HG02610 (cell line): ENCODE data around the gene CHST11.
A peak's percentile ranks its signal among the peaks of the same experiment; 100 is the strongest.

Source experiments
- ATAC-seq: cut with Tn5 transposase; IDR thresholded peaks from one replicate; pipeline ENCODE4 v1.9.1; 2021; ENCODE audit warnings: mild to moderate bottlenecking, moderate library complexity; ENCODE audit not compliant: unreplicated experiment

The CHST11 gene

DNA sequence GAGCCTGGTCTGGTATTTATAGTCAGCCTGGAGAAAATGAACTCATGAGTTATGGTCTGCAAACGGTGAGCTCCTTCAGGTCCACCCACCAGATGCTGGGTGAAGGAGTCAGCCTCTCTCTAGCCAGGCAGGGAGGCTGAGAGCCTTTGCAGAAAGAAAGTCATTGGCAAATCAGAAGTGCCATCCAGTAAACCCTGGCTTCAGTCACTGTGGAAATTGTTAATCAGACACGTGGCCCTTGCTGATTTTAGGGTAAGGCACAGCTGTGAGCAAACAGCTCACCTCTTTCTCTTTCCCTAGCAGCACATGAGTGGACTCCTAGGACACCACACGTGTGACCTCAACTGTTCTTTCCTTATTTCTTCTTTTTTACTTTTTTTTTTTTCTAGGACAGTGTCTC, 44.9 kb downstream of the CHST11 start:
- ATAC-seq: no peak

DNA sequence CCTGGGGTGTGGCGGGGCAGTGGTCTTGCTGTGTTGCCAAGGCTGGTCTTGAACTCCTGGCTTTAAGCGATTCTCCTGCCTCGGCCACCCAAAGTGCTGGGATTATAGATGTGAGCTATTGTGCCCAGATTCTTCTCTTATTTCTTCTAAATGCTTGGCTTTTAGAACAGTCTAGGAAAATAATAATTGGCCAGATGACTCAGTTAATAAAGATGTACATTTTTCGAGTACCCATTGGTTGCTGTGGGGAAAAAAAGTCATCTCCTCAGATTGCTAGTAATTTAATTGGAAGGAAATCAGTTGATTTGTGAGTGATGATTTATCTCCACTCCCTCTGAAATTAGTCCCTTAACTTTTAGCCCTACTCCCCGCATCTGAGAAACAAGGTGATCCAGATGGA, 45.5 kb downstream of the CHST11 start:
- ATAC-seq: no peak

DNA sequence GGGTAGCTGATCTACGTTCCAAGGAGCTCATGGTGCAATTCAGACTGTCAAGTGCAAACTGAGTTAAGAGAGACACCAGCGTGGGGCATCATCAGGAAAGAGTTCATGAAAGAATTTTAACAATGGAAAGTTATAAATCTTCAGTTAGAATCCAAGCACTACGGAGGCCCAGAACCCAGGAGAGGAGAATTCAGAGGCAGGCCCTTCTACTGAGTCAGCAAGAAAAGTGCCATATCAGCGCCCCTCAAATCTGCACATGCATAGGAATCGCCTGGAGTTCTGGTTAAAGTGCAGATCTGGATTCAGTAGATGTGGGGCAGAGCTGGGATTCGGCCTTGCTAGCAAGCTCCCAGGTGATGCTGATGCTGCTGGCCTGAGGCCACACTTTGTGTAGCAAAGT, 45.9 kb downstream of the CHST11 start:
- no peak for ATAC-seq

DNA sequence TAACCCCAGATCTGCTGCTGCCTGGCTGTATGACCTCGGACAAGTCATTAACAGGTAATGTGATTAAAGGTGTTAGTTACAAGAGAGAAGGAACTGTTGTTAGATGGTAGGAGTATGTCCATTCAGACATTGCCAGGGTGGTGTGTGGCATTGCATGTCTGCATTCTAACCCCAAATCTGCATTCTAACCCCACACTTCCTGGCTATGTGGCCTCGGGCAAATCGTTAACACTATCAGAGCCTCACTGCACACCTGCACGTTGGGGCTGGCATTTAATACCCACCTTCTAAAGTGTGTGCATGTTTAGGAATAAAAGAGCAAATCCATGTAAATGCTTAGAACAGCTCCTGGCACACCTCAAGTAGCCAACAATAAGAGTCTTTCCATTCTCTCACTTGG, 46.4 kb downstream of the CHST11 start:
- no peak for ATAC-seq

DNA sequence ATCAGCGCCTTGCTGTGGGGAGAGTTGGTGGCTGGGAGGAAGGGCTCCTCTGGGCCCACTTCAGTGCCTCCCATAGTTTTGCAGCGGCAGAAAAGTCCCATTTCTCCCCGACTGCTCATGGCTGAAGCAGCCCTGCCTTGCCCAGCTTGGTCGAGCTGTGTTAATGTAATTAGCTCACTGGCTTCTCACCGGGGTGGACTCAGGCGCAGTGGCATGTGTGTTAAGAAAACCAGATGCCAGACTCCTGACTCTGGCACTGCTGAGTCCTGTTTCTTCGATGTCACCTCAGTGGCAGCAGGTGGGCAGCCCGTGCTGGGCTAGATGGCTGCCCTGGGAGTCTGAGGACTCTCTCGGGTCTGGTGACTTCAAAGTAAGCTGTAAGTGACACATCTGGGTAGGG, 47.4 kb downstream of the CHST11 start:
- ATAC-seq: no peak

DNA sequence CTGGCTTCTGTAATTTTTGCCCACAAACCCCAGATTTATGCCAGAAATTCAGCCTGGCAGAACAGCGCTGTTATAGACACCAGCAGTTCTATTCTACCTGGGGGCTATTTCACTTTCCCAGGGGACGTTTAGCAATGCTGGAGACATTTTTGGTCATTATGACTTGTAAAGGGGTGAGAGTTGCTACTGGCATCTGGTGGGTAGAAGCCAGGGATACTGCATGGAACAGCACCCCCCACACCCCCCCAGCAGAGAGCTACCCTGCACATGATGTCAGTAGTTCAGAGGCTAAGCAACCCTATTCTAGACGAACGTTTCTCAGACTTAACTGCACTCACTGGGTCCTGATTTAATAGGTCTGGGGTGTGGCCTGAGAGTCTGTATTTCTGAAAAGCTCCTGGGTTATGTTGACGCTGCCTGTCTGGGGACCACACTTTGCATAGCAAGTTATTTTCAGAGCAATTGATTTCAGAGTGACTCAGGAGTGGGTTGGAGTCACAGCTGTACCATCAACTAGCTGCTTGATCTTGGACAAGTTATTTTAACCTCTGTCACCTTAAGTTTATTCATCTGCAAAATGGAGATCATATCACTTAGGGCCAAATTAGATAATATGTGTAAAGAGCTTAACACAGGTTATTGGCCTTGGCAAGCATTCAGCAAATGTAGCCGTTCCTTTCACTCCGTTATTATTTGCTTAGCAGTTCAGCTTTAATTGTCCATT, 48.5 kb downstream of the CHST11 start:
- peak; percentile 91 for ATAC-seq

DNA sequence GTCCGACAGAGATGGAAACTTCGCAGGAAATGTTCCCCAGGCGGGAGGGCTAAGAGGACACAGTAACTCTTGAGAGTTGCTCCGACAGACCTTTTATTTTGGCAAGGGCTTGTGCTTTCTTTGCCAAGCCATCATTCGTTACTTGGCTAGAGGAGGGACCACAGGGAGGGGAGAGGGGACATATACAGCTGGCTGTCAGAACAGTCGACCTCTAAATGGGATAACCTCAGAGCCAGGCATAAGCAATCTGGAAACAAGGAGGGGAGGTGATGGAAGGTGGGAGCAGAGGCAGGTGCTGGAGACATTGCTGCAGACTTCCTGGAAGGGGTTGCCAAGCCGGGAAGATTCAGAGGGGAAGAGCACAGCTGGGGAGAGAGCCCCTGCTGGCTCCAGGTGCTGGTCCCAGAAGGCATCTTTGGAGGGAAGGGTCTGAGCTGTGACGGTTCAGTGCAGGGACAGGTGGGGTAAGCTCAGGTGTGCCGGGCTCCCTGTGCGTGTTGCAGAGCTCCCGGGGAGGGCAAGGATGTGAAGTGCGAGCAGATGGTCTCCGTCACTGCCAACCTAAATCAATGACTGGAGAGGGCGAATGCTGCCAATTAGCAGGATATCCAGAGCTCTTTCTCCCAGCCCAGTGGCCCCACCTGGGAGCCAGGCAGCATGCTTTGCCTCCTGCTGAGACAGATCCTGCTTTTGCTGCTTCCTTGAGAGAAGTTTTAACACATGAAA, 50.1 kb downstream of the CHST11 start:
- ATAC-seq: no peak

DNA sequence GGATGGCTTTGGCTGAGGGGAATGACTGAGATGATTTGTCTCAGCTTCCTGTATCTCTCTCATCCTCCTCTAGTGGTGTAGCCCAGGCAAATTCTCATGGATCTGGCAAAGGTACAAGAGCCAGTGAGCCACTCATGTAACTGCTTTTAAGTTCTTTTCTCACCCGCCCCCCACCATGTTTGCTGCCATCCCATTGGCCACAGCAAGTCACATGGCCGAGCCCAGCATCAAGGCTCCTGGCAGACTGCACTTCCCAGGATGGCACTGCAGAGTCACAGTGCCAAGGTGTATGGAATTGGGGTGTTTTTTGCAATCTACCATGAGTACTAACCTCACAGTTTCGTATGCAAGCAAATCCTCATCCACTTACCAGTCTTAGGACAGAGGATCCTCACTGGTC, 50.9 kb downstream of the CHST11 start:
- no peak for ATAC-seq

DNA sequence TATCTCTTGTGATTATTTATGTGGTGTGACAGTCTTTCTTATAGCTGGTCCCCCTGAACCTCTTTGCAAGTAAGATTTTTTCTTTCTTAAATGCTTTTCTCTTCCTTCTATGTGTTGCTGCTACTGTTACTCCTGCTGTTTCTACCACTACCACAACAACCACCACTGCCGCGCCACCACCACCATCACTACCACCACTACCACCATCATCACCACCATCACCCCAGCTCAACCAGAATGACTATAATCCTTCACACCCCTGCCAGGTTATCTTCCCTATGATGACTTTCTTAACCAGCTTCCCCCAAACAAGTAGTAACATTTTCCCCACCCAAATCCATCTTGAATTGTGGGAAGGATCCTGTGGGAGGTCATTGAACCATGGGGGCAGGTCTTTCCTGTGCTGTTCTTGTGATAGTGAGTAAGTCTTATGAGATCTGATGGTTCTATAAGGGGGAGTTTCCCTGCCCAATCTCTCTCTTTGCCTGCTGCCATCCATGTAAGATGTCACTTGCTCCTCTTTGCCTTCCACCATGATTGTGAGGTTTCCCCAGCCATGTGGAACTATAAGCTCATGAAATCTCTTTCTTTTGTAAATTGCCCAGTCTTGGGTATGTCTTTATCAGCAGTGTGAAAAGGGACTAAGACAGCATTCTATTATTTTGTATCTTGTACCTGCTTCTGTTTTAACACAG, 52.2 kb downstream of the CHST11 start:
- ATAC-seq: no peak

DNA sequence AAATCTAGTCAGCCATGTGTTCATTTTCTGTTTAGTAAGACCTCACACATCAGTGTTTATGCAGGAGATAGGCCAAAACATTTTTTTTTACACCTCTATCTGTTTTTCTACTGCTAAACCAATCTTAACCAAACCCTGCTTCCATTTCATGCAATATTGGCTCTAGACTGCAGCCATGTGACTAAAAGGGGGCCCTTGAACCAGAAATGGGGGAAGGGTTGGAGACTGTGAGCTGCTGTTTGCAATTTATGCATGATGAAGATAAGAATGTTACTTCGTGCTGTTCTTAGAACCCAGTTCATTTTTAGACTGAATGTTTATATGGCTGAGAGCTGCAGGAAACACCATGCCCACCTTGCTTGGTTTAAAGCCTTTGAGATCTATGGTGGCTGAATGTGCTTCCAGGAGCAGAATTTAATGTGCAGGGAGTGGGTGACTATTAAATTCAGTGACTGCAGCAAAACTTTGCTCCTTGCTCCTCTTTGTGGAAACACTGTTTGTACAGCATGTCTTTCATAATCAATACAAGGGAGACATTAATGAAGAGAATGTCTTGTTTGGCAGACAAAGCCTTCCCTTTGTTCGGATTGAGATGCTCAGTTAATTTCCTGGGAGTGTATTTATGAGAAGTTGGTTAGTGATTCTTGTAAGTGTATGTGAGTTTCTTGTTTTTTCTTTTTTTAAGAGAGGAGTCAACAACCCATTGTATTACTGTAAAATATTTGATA, 53.6 kb downstream of the CHST11 start:
- ATAC-seq: no peak

DNA sequence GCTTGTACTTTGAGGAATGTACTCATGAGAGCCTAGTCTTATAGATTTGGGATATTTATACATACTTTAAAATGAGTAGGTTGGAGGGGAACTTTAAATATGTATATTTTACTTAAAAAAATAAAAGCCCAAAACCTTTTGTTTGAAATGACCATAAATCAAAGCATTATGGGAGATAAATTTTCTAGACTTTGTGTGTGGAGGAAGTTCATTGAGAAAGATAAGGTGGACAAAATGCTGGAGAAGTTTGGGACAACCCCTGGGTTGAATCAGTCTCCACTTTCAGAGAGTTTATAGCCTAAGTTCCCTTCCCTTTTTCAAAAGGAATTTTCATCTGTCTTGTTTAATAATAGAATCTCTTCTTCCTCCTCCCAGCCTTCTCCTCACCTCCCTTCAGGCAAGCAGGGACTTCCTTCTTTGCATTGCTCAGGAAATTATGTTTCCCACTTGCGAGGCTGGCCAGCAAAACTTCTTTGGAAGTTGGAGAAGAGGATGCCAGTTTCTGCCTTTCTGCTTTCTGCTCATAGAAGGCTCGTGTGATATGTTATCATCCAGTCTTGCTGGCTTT, 54.2 kb downstream of the CHST11 start:
- no peak for ATAC-seq

DNA sequence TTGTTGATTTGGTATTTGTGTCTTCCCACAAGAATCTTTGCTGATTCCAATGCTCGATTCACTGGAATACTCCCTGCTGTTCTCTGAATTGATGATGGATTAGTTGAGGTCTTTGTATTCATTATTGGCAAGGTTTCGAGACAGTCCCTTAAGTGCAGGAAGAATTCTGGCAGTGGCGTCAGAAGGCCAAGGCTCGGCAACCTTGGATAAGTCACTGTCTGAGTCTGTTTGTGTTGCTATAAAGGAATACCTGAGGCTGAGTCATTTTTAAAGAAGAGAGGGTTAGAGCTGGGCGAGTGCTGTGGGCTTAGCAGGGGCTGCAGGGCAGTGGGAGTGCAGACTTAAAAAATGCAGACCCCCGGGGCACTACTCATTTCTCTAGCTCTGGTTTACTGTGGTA, 56.9 kb downstream of the CHST11 start:
- ATAC-seq: no peak

DNA sequence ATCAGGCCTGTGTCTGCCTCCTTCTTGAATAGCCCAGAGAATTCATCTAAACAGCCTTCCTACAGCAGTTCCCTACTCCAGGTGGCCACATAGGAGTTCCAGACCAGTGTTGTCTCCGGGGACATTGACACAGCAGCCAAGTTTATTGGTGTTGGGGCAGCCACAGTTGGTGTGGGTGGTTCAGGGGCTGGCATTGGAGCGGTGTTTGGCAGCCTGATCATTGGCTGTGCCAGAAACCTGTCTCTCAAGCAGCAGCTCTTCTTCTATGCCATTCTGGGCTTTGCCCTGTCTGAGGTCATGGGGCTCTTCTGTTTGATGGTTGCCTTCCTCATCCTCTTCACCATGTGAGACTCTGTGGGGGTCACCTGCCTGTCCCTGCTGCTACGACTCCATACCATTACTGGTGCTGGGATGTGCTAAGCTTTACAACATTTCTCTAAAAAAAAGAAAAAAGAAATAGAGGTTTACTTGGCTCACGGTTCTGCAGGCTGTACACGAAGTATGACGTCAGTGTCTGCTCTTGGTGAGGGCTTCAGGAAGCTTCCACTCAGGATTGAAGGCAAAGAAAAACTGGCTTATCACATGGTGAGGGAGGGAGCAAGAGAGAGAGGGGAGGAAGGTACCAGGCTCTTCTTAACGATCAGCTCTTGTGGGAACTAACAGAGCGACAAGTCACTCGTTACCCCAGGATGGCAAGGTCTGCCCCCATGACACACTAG, 57.5 kb downstream of the CHST11 start:
- ATAC-seq: no peak

DNA sequence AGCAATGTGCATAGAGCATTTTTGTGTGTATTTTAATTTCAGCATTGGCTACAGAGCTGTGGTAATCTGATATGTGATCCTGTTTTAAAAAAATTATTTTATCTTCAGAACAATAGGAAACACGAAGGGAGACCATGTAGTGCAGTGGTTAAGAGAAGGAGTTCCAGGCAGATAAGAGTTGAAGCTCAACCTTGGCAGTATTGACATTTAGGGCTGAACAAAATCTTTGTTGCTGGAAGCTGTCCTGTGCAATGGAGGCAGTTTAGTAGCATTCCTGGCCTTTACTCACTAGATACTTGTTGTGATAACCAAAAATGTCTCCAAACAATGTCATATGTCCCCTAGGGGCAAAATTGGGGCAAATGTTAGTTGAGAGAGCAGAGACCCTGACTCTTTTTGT, 59.2 kb downstream of the CHST11 start:
- no peak for ATAC-seq

DNA sequence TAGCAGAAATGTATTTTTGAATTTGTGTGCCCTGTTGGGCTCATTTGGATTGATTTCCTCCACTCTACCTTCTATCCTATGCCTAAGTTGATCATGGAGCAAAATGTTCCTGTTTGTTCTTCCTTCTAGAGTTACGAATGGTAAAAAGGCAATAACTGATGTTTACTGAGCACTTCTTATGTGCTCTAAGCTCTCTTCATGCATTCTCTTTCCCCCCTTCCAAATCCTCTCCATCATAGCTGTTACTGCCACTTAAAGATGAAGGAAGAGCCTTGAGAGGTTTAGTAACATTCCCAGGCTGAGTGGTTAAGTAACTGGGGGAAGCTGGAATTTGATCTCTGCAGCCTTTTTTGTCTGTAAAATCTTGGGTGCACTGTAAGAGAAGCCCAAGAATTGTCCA, 60.1 kb downstream of the CHST11 start:
- ATAC-seq: no peak

DNA sequence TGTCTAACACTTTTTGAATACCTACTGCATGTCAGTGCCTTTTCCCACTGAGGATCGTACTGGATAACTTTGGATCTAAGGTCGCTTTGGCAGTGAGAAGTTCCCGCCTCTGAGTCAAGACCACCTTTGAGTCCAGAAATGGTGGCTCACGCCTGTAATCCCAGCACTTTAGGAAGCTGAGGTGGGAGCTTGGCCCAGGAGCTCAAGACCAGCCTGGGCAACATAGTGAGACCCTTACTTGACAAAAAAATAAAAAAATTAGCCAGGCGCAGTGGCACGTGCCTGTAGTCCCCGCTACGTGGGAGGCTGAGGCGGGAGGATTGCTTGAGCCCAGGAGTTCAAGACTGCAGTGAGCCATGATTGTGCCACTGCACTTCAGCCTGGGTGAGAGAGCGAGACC, 61.1 kb downstream of the CHST11 start:
- no peak for ATAC-seq

DNA sequence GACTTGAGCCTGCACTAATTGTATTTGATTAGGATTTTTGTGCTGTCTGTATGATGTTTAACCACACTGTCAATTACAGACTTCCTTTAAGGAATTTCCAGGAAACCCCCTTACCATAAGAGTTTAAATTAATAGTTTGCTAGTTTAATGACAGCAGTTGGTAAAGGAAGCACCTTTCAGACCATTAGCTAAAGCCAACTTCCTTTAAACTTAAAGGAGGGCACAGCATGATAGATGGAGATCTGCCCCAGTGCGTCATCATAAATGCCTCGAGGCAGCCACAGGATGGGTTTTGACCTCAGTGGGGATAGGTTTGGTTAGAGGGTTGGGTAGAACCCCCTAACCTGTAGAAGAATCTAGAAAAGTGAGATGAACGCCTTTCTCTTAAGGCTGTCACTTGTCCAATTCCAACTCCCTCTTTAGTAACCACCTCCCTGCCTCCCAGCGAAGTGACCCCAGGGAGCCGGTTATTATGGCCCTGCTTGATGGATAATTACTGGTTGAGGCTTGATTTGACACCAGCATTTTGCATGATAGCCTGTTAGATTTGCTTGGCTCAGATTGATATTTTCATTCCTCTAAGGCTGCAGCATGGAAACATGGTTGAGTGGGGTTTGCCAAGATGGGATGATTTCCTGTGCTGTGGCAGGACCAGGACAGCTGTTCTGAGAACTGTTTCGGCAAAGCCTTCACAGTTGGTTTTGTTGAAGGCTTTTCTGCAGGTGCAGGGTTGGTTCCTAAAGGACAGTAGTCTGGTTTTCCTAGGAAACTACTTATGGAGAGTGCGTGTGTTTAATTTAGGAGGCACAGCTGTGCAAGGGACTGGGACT, 62.7 kb downstream of the CHST11 start:
- ATAC-seq: no peak

DNA sequence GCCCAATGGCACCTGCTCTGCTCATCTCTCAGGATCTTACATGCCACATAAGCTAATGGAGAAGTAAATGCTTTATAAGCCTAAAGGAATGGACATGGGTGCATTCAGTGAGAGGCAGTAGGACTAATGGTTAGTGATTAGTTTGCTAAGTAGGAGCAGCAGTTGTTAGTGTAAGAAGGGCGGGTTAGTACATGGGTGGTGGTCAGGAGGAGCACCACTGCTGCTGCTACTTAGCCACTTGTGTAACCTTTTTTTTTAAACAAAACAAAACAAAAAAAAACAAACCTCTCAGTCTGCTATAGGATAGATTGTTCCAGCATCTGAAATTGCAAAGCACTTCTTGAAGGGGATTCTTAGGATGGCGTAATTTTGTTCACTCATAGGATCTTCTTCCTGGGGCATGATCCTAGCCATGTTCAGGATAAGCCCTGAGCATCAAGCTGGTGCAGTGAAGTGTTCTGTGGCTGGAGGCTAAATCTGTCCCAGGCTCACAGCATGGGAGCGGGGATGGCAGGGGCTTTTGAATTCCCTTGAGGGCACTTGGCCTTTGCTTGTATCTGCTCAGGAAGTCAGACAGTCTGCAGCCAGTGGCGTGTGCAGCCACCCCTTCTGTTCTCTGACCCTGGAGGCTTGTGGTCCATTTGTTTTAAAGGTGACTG, 63.6 kb downstream of the CHST11 start:
- peak; percentile 74 for ATAC-seq

DNA sequence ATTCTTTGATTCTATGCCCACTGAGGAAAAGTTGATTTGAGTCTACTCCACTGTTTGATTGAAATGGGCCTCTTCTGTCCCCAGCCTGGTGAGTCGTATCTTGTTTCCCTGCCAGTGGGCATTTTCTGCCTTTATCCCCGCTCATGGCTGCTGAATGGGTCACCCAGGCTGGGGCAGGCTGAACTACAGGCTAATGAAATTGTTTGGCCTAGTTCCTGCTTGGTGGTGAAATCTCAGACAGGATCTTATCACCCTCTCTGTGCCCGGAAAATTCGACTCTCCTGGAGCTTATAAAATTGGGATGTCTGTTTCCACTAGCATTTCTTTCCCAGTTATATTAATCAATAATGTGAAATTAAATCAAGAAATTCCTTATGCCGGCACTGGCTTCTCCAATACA, 65.0 kb downstream of the CHST11 start:
- no peak for ATAC-seq
